Prostate gland (tissue), 2 donors: ENCODE measurements around the gene LIMCH1. TPM values are rescaled to one million over a fixed set of nuclear protein-coding genes. Genes with fewer than 3 reads are reported as not detected.

Experiments
- DNase-seq: peaks from one replicate; pipeline ENCODE4 v3.0.0-alpha.2; 2019; ENCODE audit warnings: low spot score
- H3K27ac ChIP-seq, 2 donors: fragments of 200-600 bp; sonication (generic); 2 replicates each; pipeline ENCODE4 v1.5.1; 2017 to 2019
- H3K27me3 ChIP-seq: fragments of 200-600 bp; sonication (generic); replicated peaks from 2 replicates; pipeline ENCODE4 v1.5.1; 2019; ENCODE audit not compliant: insufficient read depth
- H3K36me3 ChIP-seq, 2 donors: fragments of 200-600 bp; sonication (generic); 1 replicate in 1 of 2; 2 replicates in 1 of 2; pipeline versions ENCODE4 v1.5.1 to v1.8.1; 2017 to 2019
- H3K4me1 ChIP-seq: fragments of 200-600 bp; sonication (generic); replicated peaks from 2 replicates; pipeline ENCODE4 v1.5.1; 2019
- H3K4me3 ChIP-seq, 2 donors: fragments of 200-600 bp; sonication (generic); 2 replicates each; pipeline ENCODE4 v1.5.1; 2017 to 2019
- H3K9me3 ChIP-seq: fragments of 200-600 bp; sonication (generic); 2 replicates; pipeline ENCODE4 v1.5.1; 2017
- CTCF ChIP-seq, 4 experiments: fragments of 200-600 bp in 2 of 4; fragments of 450-650 bp in 2 of 4; sonication (generic) in 2 of 4; IDR thresholded peaks; 1 replicate in 3 of 4; 2 replicates in 1 of 4; pipeline ENCODE4 v1.5.1; 2016 to 2019; ENCODE audit warnings: antibody characterized with exemption in 4 of 4, mild to moderate bottlenecking in 2 of 4, moderate library complexity in 2 of 4
- POLR2A ChIP-seq: fragments of 450-650 bp; IDR thresholded peaks from one replicate; pipeline ENCODE4 v1.6.1; 2016; ENCODE audit warnings: antibody characterized with exemption, mild to moderate bottlenecking
- POLR2AphosphoS5 ChIP-seq: sonication (generic); formaldehyde crosslinking; IDR thresholded peaks from one replicate; pipeline ENCODE4 v1.6.1; 2017; ENCODE audit warnings: antibody characterized with exemption
- WGBS: methylation state at CpG from one replicate; pipeline ENCODE4 v1.1.5; 2018; 5-methylcytosine and 5-hydroxymethylcytosine counted together
- intact Hi-C: fragments of 100-400 bp; cut with DNase I; formaldehyde crosslinking; loops from one replicate; pipeline ENCODE4 v1.14.2; 2022
- total RNA-seq, 2 donors: library from RNA; depleted of rRNA; stranded (reverse); fragments of >200 nt; gene quantifications; one replicate each; pipeline ENCODE4 v1.1.0, GENCODE V29; 2016

LIMCH1 gene
- total RNA-seq, 2 donors from 2014 or later: 62.8 to 102 TPM

GRCh38 chr4:41571422-41571821 lies 33.5 kb downstream of the LIMCH1 start:
- H3K27ac ChIP-seq: no peak overlapping the region
- TF ChIP-seq POLR2AphosphoS5: no peak
- no peak for TF ChIP-seq POLR2A
- TF ChIP-seq CTCF (IDR thresholded peaks at IDR 0.05): no peak
- no peak overlapping the region for H3K4me3 ChIP-seq
- peaks cover 4% of the 10 kb centered on the region for H3K4me1 ChIP-seq
- intact Hi-C loops: no loop called here
- no peak for DNase-seq
- H3K27me3 ChIP-seq: no peaks in the 10 kb centered on the region
- no peaks in the 10 kb centered on the region for H3K36me3 ChIP-seq
- 72% methylated on average over 1 of the region's 1 CpG for WGBS
- H3K9me3 ChIP-seq: no peaks in the 10 kb centered on the region

- H3K27me3 ChIP-seq: no peaks in the 10 kb centered on the region
- DNase-seq: no peak
- H3K4me1 ChIP-seq: peaks cover 4% of the 10 kb centered on the region
- H3K9me3 ChIP-seq: no peaks in the 10 kb centered on the region
- TF ChIP-seq CTCF (IDR thresholded peaks at IDR 0.05) (no peak), POLR2AphosphoS5 (no peak), POLR2A (no peak)
- intact Hi-C loops: no loop called here
- no peaks in the 10 kb centered on the region for H3K36me3 ChIP-seq
- 50% methylated on average over 5 of the region's 5 CpGs for WGBS
- no peak overlapping the region for H3K27ac ChIP-seq
- H3K4me3 ChIP-seq: no peak overlapping the region
Observed at GRCh38 chr4:41572516-41572915, 34.6 kb downstream of the LIMCH1 start.

- no peak overlapping the region for H3K4me3 ChIP-seq
- DNase-seq: no peak
- intact Hi-C loops: no loop called here
- H3K4me1 ChIP-seq: peaks cover 4% of the 10 kb centered on the region
- no peaks in the 10 kb centered on the region for H3K9me3 ChIP-seq
- no peaks in the 10 kb centered on the region for H3K36me3 ChIP-seq
- H3K27me3 ChIP-seq: no peaks in the 10 kb centered on the region
- H3K27ac ChIP-seq: no peak overlapping the region
- TF ChIP-seq POLR2A (no peak), POLR2AphosphoS5 (no peak), CTCF (IDR thresholded peaks at IDR 0.05) (no peak)
- 38% methylated on average over 2 of the region's 2 CpGs for WGBS
Observed at GRCh38 chr4:41572956-41573355, 35.0 kb downstream of the LIMCH1 start.

GRCh38 chr4:41573502-41574001 lies 35.6 kb downstream of the LIMCH1 start:
- TF ChIP-seq POLR2AphosphoS5 (no peak), POLR2A (no peak), CTCF (IDR thresholded peaks at IDR 0.05) (no peak)
- peaks cover 4% of the 10 kb centered on the region for H3K4me1 ChIP-seq
- H3K27ac ChIP-seq: no peak overlapping the region
- H3K36me3 ChIP-seq: no peaks in the 10 kb centered on the region
- intact Hi-C loops: no loop called here
- H3K9me3 ChIP-seq: no peaks in the 10 kb centered on the region
- no peak overlapping the region for H3K4me3 ChIP-seq
- H3K27me3 ChIP-seq: no peaks in the 10 kb centered on the region
- DNase-seq: no peak
- 32% methylated on average over 4 of the region's 4 CpGs for WGBS

GRCh38 chr4:41575207-41575606 lies 37.2 kb downstream of the LIMCH1 start:
- WGBS: 37% methylated on average over 4 of the region's 4 CpGs
- H3K27me3 ChIP-seq: no peaks in the 10 kb centered on the region
- DNase-seq: no peak
- H3K4me1 ChIP-seq: peaks cover 4% of the 10 kb centered on the region
- no peaks in the 10 kb centered on the region for H3K9me3 ChIP-seq
- no peak overlapping the region for H3K4me3 ChIP-seq
- peak overlapping the region; percentile 50 to 57 for H3K27ac ChIP-seq
- intact Hi-C loops: no loop called here
- no peak for TF ChIP-seq POLR2A
- TF ChIP-seq CTCF (IDR thresholded peaks at IDR 0.05): no peak
- TF ChIP-seq POLR2AphosphoS5: peak; percentile 62
- no peaks in the 10 kb centered on the region for H3K36me3 ChIP-seq
